Stimulated activated CD4-positive, alpha-beta T cell treated with anti-CD3 and anti-CD28 coated beads, Interleukin-1b, Interleukin-23, amount 100 ng/mL, for 24 hours (primary cell): ENCODE data around the gene MGAT4B.

Experiments
- DNase-seq, 4 experiments: peaks; one replicate each; pipeline ENCODE4 v3.0.0-alpha.2; 2020; ENCODE audit warnings: low read depth in 4 of 4, low spot score in 1 of 4

The MGAT4B gene

GRCh38 chr5:179812997-179813607 is 6.4 kb upstream of the MGAT4B start:
- no peak for DNase-seq

- DNase-seq: no peak
These were observed 5.6 kb upstream of the MGAT4B start for GRCh38 chr5:179812135-179812825.

GRCh38 chr5:179805529-179806249 is 977 bp downstream of the MGAT4B start:
- no peak for DNase-seq

- DNase-seq: no peak
These were observed 1.6 kb downstream of the MGAT4B start for GRCh38 chr5:179805070-179805528.

GRCh38 chr5:179804555-179804947 is 2.1 kb downstream of the MGAT4B start:
- no peak for DNase-seq

- DNase-seq: peak in 1 of 4 experiments; percentile 57
These were observed 2.8 kb downstream of the MGAT4B start for GRCh38 chr5:179803651-179804554.

GRCh38 chr5:179802950-179803562 is 3.6 kb downstream of the MGAT4B start:
- no peak for DNase-seq

GRCh38 chr5:179802207-179802883 is 4.3 kb downstream of the MGAT4B start:
- DNase-seq: no peak

- DNase-seq: peak; percentile 70 to 80 (median 78)
These were observed 5.1 kb downstream of the MGAT4B start for GRCh38 chr5:179801304-179802206.

GRCh38 chr5:179800696-179801201 is 5.9 kb downstream of the MGAT4B start:
- no peak for DNase-seq

GRCh38 chr5:179800071-179800695 is 6.5 kb downstream of the MGAT4B start:
- no peak for DNase-seq

- no peak for DNase-seq
These were observed 7.1 kb downstream of the MGAT4B start for GRCh38 chr5:179799644-179799973.

- DNase-seq: no peak
These were observed 7.7 kb downstream of the MGAT4B start for GRCh38 chr5:179798771-179799643.

GRCh38 chr5:179798144-179798770 is 8.4 kb downstream of the MGAT4B start:
- DNase-seq: no peak

GRCh38 chr5:179797741-179798140 is 8.9 kb downstream of the MGAT4B start:
- no peak for DNase-seq

- DNase-seq: no peak
These were observed 9.6 kb downstream of the MGAT4B start for GRCh38 chr5:179796877-179797608.
